Ishikawa (cell line): Measurements from ENCODE around the gene CHD1.
A peak's percentile ranks its signal among the peaks of the same experiment; 100 is the strongest.

Experiments used
- CEBPB ChIP-seq: IDR thresholded peaks from 2 replicates; pipeline ENCODE4 v1.6.1; 2012
- CREB1 ChIP-seq: IDR thresholded peaks from 2 replicates; pipeline ENCODE4 v1.6.1; 2012; ENCODE audit warnings: low read depth
- EGR1 ChIP-seq: IDR thresholded peaks from 2 replicates; pipeline ENCODE4 v1.6.1; 2012
- EP300 ChIP-seq: IDR thresholded peaks from 2 replicates; pipeline ENCODE4 v1.6.1; 2012; ENCODE audit warnings: borderline replicate concordance
- FOXM1 ChIP-seq: IDR thresholded peaks from 2 replicates; pipeline ENCODE4 v1.6.1; 2012; ENCODE audit warnings: low read depth, borderline replicate concordance
- MAX ChIP-seq: IDR thresholded peaks from 2 replicates; pipeline ENCODE4 v1.6.1; 2012
- NFIC ChIP-seq: IDR thresholded peaks from 2 replicates; pipeline ENCODE4 v1.6.1; 2012
- RAD21 ChIP-seq: IDR thresholded peaks from 2 replicates; pipeline ENCODE4 v1.6.1; 2012; ENCODE audit warnings: low read depth
- REST ChIP-seq: IDR thresholded peaks from 2 replicates; pipeline ENCODE4 v1.6.1; 2012; ENCODE audit warnings: low read depth, mild to moderate bottlenecking
- TAF1 ChIP-seq: IDR thresholded peaks from 2 replicates; pipeline ENCODE4 v1.6.1; 2012; ENCODE audit warnings: low read depth, mild to moderate bottlenecking
- TCF12 ChIP-seq: IDR thresholded peaks from 2 replicates; pipeline ENCODE4 v1.6.1; 2012; ENCODE audit warnings: low read depth
- TEAD4 ChIP-seq: IDR thresholded peaks from 2 replicates; pipeline ENCODE4 v1.6.1; 2012
- USF1 ChIP-seq: IDR thresholded peaks from 2 replicates; pipeline ENCODE4 v1.6.1; 2012
- YY1 ChIP-seq: IDR thresholded peaks from 2 replicates; pipeline ENCODE4 v1.6.1; 2012; ENCODE audit warnings: low read depth
- ZBTB7A ChIP-seq: IDR thresholded peaks from 2 replicates; pipeline ENCODE4 v1.6.1; 2012; ENCODE audit warnings: low read depth

The CHD1 gene

GRCh38 chr5:98865690-98866089, 63.1 kb downstream of the CHD1 start:
- TF ChIP-seq TEAD4 = peak; percentile 91
- peak; percentile 70; the same call in 1 of the 2 replicates for TF ChIP-seq FOXM1
- TF ChIP-seq TCF12 = peak; percentile 67
- TF ChIP-seq EP300 = peak; percentile 78; the same call in 1 of the 2 replicates
- peak; percentile 55; the same call in 1 of the 2 replicates for TF ChIP-seq NFIC
- no peak for TF ChIP-seq REST
- TF ChIP-seq CREB1 = no peak

GRCh38 chr5:98847054-98847453, 81.8 kb downstream of the CHD1 start:
- no peak for TF ChIP-seq CEBPB
- TF ChIP-seq REST = no peak
- TF ChIP-seq FOXM1 = no peak
- TF ChIP-seq CREB1 = no peak
- no peak for TF ChIP-seq RAD21
- no peak for TF ChIP-seq ZBTB7A
- TF ChIP-seq TAF1 = no peak
- TF ChIP-seq MAX = no peak
- TF ChIP-seq TEAD4 = no peak
- no peak for TF ChIP-seq NFIC
- no peak for TF ChIP-seq YY1

GRCh38 chr5:98846520-98846919, 82.3 kb downstream of the CHD1 start:
- no peak for TF ChIP-seq USF1
- no peak for TF ChIP-seq REST
- TF ChIP-seq CEBPB = no peak
- TF ChIP-seq YY1 = no peak
- TF ChIP-seq CREB1 = no peak
- TF ChIP-seq EGR1 = no peak
- TF ChIP-seq TCF12 = no peak
- TF ChIP-seq TEAD4 = no peak
- TF ChIP-seq TAF1 = no peak
- no peak for TF ChIP-seq RAD21
- no peak for TF ChIP-seq EP300
- TF ChIP-seq NFIC = no peak
- no peak for TF ChIP-seq FOXM1
- no peak for TF ChIP-seq ZBTB7A
- no peak for TF ChIP-seq MAX

GRCh38 chr5:98845878-98846277, 82.9 kb downstream of the CHD1 start:
- TF ChIP-seq EP300 (no peak), NFIC (no peak), REST (no peak), TCF12 (no peak), USF1 (no peak), EGR1 (no peak), TEAD4 (no peak), FOXM1 (no peak), YY1 (no peak), TAF1 (no peak), CEBPB (no peak), MAX (no peak)
